HL-60 (cell line): ENCODE results near the gene ALDH4A1.

Experiments
- DNase-seq, 2 experiments: peaks; one replicate each; pipeline ENCODE4 v3.0.0-alpha.2; 2010 to 2020; ENCODE audit warnings: low read depth in 1 of 2, low spot score in 1 of 2
- H3K27ac ChIP-seq: fragments of 250-450 bp; sonication (Bioruptor Pico); replicated peaks from 2 replicates; pipeline ENCODE4 v1.5.1; 2020; ENCODE audit warnings: mild to moderate bottlenecking, moderate library complexity
- H3K27me3 ChIP-seq: fragments of 250-450 bp; sonication (Bioruptor Pico); 2 replicates; pipeline ENCODE4 v1.5.1; 2021; ENCODE audit warnings: mild to moderate bottlenecking, moderate library complexity; ENCODE audit not compliant: insufficient read depth, poor library complexity, severe bottlenecking
- H3K4me3 ChIP-seq: replicated peaks from 2 replicates; pipeline ENCODE4 v1.5.1; 2011; ENCODE audit warnings: mild to moderate bottlenecking, control low read depth, low read length; ENCODE audit not compliant: insufficient read depth
- GABPA ChIP-seq: IDR thresholded peaks from 2 replicates; pipeline ENCODE4 v1.6.1; 2012; ENCODE audit warnings: low read depth
- POLR2AphosphoS5 ChIP-seq: IDR thresholded peaks from 2 replicates; pipeline ENCODE4 v1.6.1; 2012; ENCODE audit warnings: low read depth
- SPI1 ChIP-seq: IDR thresholded peaks from 2 replicates; pipeline ENCODE4 v1.6.1; 2012; ENCODE audit warnings: low read depth, mild to moderate bottlenecking, borderline replicate concordance
- TF ChIP-seq, protein P1 (sequence below): IDR thresholded peaks from 2 replicates; pipeline ENCODE4 v1.6.1; 2012; ENCODE audit warnings: low read depth; ENCODE audit not compliant: insufficient replicate concordance
- TF ChIP-seq, protein P2 (sequence below): IDR thresholded peaks from one replicate; pipeline ENCODE4 v1.5.1; 2011; ENCODE audit warnings: low read length, control low read depth, inconsistent platforms; ENCODE audit not compliant: insufficient read depth

Gene ALDH4A1

DNA sequence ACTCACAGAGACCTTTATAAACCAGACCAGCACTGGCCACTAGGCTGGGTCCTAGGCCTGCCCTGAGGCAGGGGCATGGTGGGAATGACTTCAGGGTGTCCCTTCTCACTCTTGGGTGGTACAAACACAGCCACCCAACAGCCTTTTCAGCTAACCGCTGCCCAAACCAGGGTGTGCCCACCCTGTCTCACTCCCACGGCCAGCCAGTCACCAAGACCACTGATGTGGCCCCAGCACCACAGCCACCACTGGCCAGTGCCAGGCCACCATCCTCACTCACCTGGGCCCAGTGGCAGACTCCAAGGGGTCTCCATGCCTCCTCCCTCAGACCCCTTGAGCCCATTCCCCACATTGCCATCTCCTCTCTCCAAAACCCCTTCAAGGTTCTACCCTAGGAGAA, 70.7 kb downstream of the ALDH4A1 start:
- peaks cover 4% of the 10 kb centered on the region for H3K27me3 ChIP-seq
- no peak for DNase-seq

DNA sequence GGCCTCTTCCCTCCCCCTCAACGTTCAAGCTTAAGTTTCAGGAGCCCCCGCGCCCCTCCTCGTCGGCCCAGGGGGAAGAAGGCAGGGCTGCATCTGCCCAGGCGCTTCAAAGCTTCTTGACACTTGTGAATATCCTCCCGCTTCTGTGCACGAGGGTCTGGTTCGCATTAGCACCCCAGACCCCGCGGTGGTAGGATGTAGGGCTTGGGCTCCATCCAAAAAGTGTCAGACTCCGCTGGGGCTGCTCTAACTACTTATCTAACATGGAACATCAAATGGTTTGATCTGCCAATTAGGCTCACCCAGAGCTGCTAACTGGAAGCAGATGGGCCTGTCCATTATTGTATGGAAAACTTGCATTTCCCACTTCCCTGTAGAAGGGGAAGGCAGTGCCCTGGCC, 71.8 kb downstream of the ALDH4A1 start:
- no peak for DNase-seq
- H3K27me3 ChIP-seq = peaks cover 4% of the 10 kb centered on the region
- no peak for TF ChIP-seq POLR2AphosphoS5
- no peak for TF ChIP-seq SPI1
- no peak for TF ChIP-seq GABPA
- TF ChIP-seq, protein P1, sequence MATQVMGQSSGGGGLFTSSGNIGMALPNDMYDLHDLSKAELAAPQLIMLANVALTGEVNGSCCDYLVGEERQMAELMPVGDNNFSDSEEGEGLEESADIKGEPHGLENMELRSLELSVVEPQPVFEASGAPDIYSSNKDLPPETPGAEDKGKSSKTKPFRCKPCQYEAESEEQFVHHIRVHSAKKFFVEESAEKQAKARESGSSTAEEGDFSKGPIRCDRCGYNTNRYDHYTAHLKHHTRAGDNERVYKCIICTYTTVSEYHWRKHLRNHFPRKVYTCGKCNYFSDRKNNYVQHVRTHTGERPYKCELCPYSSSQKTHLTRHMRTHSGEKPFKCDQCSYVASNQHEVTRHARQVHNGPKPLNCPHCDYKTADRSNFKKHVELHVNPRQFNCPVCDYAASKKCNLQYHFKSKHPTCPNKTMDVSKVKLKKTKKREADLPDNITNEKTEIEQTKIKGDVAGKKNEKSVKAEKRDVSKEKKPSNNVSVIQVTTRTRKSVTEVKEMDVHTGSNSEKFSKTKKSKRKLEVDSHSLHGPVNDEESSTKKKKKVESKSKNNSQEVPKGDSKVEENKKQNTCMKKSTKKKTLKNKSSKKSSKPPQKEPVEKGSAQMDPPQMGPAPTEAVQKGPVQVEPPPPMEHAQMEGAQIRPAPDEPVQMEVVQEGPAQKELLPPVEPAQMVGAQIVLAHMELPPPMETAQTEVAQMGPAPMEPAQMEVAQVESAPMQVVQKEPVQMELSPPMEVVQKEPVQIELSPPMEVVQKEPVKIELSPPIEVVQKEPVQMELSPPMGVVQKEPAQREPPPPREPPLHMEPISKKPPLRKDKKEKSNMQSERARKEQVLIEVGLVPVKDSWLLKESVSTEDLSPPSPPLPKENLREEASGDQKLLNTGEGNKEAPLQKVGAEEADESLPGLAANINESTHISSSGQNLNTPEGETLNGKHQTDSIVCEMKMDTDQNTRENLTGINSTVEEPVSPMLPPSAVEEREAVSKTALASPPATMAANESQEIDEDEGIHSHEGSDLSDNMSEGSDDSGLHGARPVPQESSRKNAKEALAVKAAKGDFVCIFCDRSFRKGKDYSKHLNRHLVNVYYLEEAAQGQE = no peak
- TF ChIP-seq, protein P2, sequence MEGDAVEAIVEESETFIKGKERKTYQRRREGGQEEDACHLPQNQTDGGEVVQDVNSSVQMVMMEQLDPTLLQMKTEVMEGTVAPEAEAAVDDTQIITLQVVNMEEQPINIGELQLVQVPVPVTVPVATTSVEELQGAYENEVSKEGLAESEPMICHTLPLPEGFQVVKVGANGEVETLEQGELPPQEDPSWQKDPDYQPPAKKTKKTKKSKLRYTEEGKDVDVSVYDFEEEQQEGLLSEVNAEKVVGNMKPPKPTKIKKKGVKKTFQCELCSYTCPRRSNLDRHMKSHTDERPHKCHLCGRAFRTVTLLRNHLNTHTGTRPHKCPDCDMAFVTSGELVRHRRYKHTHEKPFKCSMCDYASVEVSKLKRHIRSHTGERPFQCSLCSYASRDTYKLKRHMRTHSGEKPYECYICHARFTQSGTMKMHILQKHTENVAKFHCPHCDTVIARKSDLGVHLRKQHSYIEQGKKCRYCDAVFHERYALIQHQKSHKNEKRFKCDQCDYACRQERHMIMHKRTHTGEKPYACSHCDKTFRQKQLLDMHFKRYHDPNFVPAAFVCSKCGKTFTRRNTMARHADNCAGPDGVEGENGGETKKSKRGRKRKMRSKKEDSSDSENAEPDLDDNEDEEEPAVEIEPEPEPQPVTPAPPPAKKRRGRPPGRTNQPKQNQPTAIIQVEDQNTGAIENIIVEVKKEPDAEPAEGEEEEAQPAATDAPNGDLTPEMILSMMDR = no peak
- no peak overlapping the region for H3K27ac ChIP-seq
- no peak overlapping the region for H3K4me3 ChIP-seq

More for the DNA sequence above, 70.7 kb downstream of the ALDH4A1 start:
- Histone ChIP-seq H3K27ac (no peak overlapping the region), H3K4me3 (no peak overlapping the region)
- TF ChIP-seq, protein P2 = no peak
- TF ChIP-seq, protein P1 = no peak

DNA sequence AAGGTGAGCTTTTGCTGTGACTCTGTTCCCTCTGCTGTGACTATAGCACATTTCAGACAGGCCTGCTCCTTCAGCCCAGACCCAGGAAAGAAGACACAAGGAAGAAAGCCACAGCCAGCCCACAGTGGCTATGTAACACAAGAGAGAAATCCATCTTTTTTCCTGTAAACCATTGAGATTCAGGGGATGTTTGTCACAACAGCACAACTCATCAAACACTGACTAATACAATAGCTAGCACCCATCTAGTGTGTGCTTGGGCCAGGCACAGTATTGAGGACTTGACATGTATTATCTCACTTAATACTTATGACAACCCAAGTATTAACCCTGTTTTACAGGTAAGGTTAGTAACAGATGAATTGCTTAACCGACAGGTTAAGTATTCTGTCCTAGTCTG, 72.7 kb downstream of the ALDH4A1 start:
- no peak overlapping the region for H3K4me3 ChIP-seq
- peaks cover 4% of the 10 kb centered on the region for H3K27me3 ChIP-seq
- no peak for DNase-seq
- H3K27ac ChIP-seq = no peak overlapping the region
- TF ChIP-seq, protein P2 = no peak
- TF ChIP-seq GABPA (no peak), SPI1 (no peak), POLR2AphosphoS5 (no peak)
- TF ChIP-seq, protein P1 = no peak
